PC-3 (cell line): ENCODE results near the gene RERE. TPM values are rescaled to one million over a fixed set of nuclear protein-coding genes. Genes with fewer than 3 reads are reported as not detected.

Experiments
- ATAC-seq: fragments of 200-7000 bp; cut with Tn5 transposase; 2 replicates; pipeline ENCODE4 v1.9.1; 2020; ENCODE audit warnings: mild to moderate bottlenecking, moderate library complexity
- BruUV-seq: library from RNA; stranded (reverse); fragments of 400-500 nt; replicated peaks from 2 replicates; lab custom pipeline; 2021; lab: Mats Ljungman, UMichigan
- CTCF ChIA-PET: fragments of 300-600 bp; sonication (Branson Sonifier 250); formaldehyde crosslinking; loops from one replicate; lab custom pipeline; 2022; ENCODE audit warnings: antibody characterized with exemption; lab: Charles Lee
- POLR2A ChIA-PET: fragments of 300-600 bp; sonication (Branson Sonifier 250); formaldehyde crosslinking; loops from one replicate; lab custom pipeline; 2022; ENCODE audit warnings: antibody characterized with exemption; ENCODE audit not compliant: unreplicated experiment; lab: Charles Lee
- DNase-seq: peaks from one replicate; pipeline ENCODE4 v3.0.0-alpha.2; 2015
- H2AFZ ChIP-seq: fragments of 300-600 bp; sonication (generic); 2 replicates; pipeline ENCODE4 v1.6.0; 2016; ENCODE audit warnings: antibody characterized with exemption, low read length
- H3F3A ChIP-seq: fragments of 300-600 bp; sonication (generic); one replicate; pipeline ENCODE4 v1.6.0; 2017; ENCODE audit warnings: antibody characterized with exemption, low read length, control low read depth, mild to moderate bottlenecking; ENCODE audit not compliant: unreplicated experiment
- H3K27ac ChIP-seq: fragments of 300-600 bp; sonication (generic); 2 replicates; pipeline ENCODE4 v1.5.1; 2016; ENCODE audit warnings: mild to moderate bottlenecking, low read length
- H3K27me3 ChIP-seq: fragments of 300-600 bp; sonication (generic); 2 replicates; pipeline ENCODE4 v1.6.1; 2016; ENCODE audit warnings: low read length, mixed read lengths
- H3K36me3 ChIP-seq: fragments of 300-600 bp; sonication (generic); 2 replicates; pipeline ENCODE4 v1.6.1; 2016; ENCODE audit warnings: low read depth, mixed run types, low read length, mixed read lengths
- H3K4me1 ChIP-seq: fragments of 300-600 bp; sonication (generic); 2 replicates; pipeline ENCODE4 v1.5.1; 2016; ENCODE audit warnings: low read length; ENCODE audit not compliant: insufficient read depth
- H3K4me2 ChIP-seq: fragments of 300-600 bp; sonication (generic); 2 replicates; pipeline ENCODE4 v1.6.0; 2016; ENCODE audit warnings: low read length
- H3K4me3 ChIP-seq: fragments of 300-600 bp; sonication (generic); 2 replicates; pipeline ENCODE4 v1.5.1; 2016; ENCODE audit warnings: mild to moderate bottlenecking, low read length, mixed read lengths
- H3K79me2 ChIP-seq: fragments of 300-600 bp; sonication (generic); 2 replicates; pipeline ENCODE4 v1.6.1; 2017; ENCODE audit warnings: low read length, mixed read lengths
- H3K9ac ChIP-seq: fragments of 300-600 bp; sonication (generic); 2 replicates; pipeline ENCODE4 v1.6.0; 2016; ENCODE audit warnings: mild to moderate bottlenecking, low read length
- H3K9me2 ChIP-seq: fragments of 300-600 bp; sonication (generic); replicated peaks from 2 replicates; pipeline ENCODE4 v1.6.1; 2016; ENCODE audit warnings: mixed run types, low read length, mixed read lengths
- H3K9me3 ChIP-seq: fragments of 300-600 bp; sonication (generic); 2 replicates; pipeline ENCODE4 v1.6.1; 2016; ENCODE audit warnings: low read length, mixed read lengths
- H4K20me1 ChIP-seq: fragments of 300-600 bp; sonication (generic); 2 replicates; pipeline ENCODE4 v1.6.1; 2016; ENCODE audit warnings: low read length, mixed read lengths
- EZH2 ChIP-seq: fragments of 300-600 bp; sonication (generic); IDR thresholded peaks from one replicate; pipeline ENCODE4 v1.6.1; 2017; ENCODE audit warnings: antibody characterized with exemption, mild to moderate bottlenecking, low read length; ENCODE audit not compliant: unreplicated experiment
- EZH2phosphoT487 ChIP-seq: fragments of 300-600 bp; sonication (generic); IDR thresholded peaks from 2 replicates; pipeline ENCODE4 v1.6.1; 2018; ENCODE audit warnings: mild to moderate bottlenecking, antibody characterized with exemption, low read length, borderline replicate concordance
- intact Hi-C: fragments of 100-400 bp; cut with micrococcal nuclease; formaldehyde crosslinking; loops from 2 replicates; pipeline ENCODE4 v1.9.0; 2023
- total RNA-seq: library from RNA; depleted of rRNA; stranded (reverse); fragments of >200 nt; gene quantifications from 2 replicates; pipeline ENCODE4 v1.2.3, GENCODE V29; 2014
- TF ChIP-seq, protein P1 (sequence below): fragments of 300-600 bp; sonication (generic); conservative IDR thresholded peaks from 2 replicates; pipeline ENCODE4 v1.5.1; 2017; ENCODE audit warnings: antibody characterized with exemption, low read depth, mild to moderate bottlenecking, low read length

The RERE gene
- total RNA-seq, 1 experiment from 2014 or later, result 24.2 TPM

DNA sequence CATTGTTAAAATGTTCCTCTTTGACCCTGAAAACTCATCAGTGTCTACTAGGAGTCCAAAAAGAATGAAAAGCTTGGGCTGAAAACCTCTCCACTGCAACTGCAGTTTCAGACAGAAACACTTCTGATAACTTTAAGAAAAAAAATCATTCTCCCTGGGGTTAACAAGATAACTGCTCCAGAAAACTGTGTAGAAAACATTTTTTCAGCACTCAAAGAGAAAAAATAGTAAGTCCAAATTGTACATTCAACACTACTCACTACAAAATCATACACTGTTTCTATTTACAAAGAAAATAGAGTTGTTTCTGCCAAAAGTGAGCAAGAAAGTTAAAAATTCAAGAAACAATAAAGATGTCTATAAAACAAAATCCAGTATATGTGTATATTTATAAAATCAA lies 157.8 kb downstream of the RERE start:
- peaks cover 17% of the 10 kb centered on the region for H3F3A ChIP-seq
- intact Hi-C loops, result no loop called here
- peaks cover 3% of the 10 kb centered on the region; the same call in 1 of the 2 replicates for H4K20me1 ChIP-seq
- 0 out of 2 replicates have a peak overlapping the region, but pooled peaks have one; percentile 14 for H3K27ac ChIP-seq
- no peaks in the 10 kb centered on the region for H3K27me3 ChIP-seq
- TF ChIP-seq, protein P1, sequence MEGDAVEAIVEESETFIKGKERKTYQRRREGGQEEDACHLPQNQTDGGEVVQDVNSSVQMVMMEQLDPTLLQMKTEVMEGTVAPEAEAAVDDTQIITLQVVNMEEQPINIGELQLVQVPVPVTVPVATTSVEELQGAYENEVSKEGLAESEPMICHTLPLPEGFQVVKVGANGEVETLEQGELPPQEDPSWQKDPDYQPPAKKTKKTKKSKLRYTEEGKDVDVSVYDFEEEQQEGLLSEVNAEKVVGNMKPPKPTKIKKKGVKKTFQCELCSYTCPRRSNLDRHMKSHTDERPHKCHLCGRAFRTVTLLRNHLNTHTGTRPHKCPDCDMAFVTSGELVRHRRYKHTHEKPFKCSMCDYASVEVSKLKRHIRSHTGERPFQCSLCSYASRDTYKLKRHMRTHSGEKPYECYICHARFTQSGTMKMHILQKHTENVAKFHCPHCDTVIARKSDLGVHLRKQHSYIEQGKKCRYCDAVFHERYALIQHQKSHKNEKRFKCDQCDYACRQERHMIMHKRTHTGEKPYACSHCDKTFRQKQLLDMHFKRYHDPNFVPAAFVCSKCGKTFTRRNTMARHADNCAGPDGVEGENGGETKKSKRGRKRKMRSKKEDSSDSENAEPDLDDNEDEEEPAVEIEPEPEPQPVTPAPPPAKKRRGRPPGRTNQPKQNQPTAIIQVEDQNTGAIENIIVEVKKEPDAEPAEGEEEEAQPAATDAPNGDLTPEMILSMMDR, result no peak
- TF ChIP-seq EZH2, result no peak
- no peak for TF ChIP-seq EZH2phosphoT487
- H3K4me1 ChIP-seq, result peaks cover 49% of the 10 kb centered on the region
- DNase-seq (no peak), ATAC-seq (no peak)
- H3K9ac ChIP-seq, result no peak overlapping the region
- BruUV-seq, result no TSS peak
- H3K9me3 ChIP-seq, result no peaks in the 10 kb centered on the region
- CTCF ChIA-PET, result no interaction called here
- POLR2A ChIA-PET, result no interaction called here
- no peak overlapping the region for H3K4me3 ChIP-seq
- no peaks in the 10 kb centered on the region for H3K36me3 ChIP-seq
- H3K9me2 ChIP-seq, result no peaks in the 10 kb centered on the region
- no peak overlapping the region for H2AFZ ChIP-seq
- H3K4me2 ChIP-seq, result no peak overlapping the region
- H3K79me2 ChIP-seq, result peaks cover 63% of the 10 kb centered on the region

DNA sequence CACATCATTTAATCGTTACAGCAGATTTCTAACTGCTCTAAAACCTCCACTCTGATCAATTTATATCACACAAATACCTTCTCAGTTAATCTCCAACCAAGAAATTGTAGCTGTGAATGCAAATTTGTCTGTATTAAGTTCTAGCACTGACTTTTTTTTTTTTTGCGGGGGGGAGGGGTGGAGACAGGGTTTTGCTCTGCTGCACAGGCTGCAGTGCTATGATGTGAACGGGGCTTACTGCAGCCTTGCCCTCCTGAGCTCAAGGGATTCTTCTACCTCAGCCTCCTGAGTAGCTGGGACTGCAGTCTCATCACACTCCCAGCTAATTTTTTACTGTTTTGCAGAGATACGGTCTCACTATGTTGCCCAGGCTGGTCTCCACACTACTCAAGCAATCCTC lies 163.6 kb downstream of the RERE start:
- no peaks in the 10 kb centered on the region for H3F3A ChIP-seq
- no peaks in the 10 kb centered on the region for H3K4me1 ChIP-seq
- ChIA-PET POLR2A (no interaction called here), CTCF (no interaction called here)
- no peaks in the 10 kb centered on the region for H3K27me3 ChIP-seq
- H4K20me1 ChIP-seq, result no peaks in the 10 kb centered on the region
- no TSS peak for BruUV-seq
- no peak for TF ChIP-seq EZH2phosphoT487
- no peak for TF ChIP-seq EZH2
- TF ChIP-seq, protein P1, result no peak
- peaks cover 43% of the 10 kb centered on the region for H3K79me2 ChIP-seq
- H3K27ac ChIP-seq, result no peak overlapping the region
- no peak overlapping the region for H3K4me2 ChIP-seq
- ATAC-seq (no peak), DNase-seq (no peak)
- no peak overlapping the region for H3K4me3 ChIP-seq
- H3K9ac ChIP-seq, result no peak overlapping the region
- H2AFZ ChIP-seq, result no peak overlapping the region
- no peaks in the 10 kb centered on the region for H3K36me3 ChIP-seq
- H3K9me3 ChIP-seq, result no peaks in the 10 kb centered on the region
- intact Hi-C loops, result no loop called here
- no peaks in the 10 kb centered on the region for H3K9me2 ChIP-seq

DNA sequence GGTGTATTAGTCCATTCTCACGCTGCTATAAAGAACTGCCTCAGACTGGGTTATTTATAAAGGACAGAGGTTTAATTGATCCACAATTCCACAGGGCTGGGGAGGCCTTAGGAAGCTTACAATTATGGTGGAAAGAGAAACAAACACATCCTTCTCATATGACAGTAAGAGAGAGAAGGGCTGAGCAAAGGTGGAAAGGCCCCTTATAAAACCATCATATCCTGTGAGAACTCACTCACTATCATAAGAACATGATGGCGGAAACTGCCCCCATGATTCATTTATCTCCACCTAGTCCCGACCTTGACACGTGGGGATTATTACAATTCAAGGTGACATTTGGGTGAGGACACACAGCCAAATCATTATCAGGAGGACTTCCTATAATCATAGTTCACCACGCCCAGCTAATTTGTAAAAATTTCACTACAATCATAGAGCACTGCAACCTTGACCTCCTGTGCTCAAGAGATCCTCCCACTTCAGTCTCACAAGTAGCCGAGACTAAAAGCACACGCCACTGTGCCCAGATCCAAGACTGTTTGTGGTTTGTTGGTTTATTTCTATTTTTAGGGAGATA lies 164.9 kb downstream of the RERE start:
- H3F3A ChIP-seq, result no peaks in the 10 kb centered on the region
- peaks cover 7% of the 10 kb centered on the region; the same call in 1 of the 2 replicates for H3K4me1 ChIP-seq
- ATAC-seq (no peak), DNase-seq (no peak)
- POLR2A ChIA-PET, result no interaction called here
- TF ChIP-seq, protein P1, result no peak
- TF ChIP-seq EZH2 (no peak), EZH2phosphoT487 (no peak)
- H3K4me3 ChIP-seq, result no peak overlapping the region
- H3K36me3 ChIP-seq, result no peaks in the 10 kb centered on the region
- intact Hi-C loops, result no loop called here
- H3K9me3 ChIP-seq, result no peaks in the 10 kb centered on the region
- H3K4me2 ChIP-seq, result no peak overlapping the region
- H3K79me2 ChIP-seq, result peaks cover 40% of the 10 kb centered on the region
- H3K27ac ChIP-seq, result no peak overlapping the region
- no peak overlapping the region for H2AFZ ChIP-seq
- no TSS peak for BruUV-seq
- no peaks in the 10 kb centered on the region for H3K9me2 ChIP-seq
- CTCF ChIA-PET, result no interaction called here
- H4K20me1 ChIP-seq, result no peaks in the 10 kb centered on the region
- H3K9ac ChIP-seq, result no peak overlapping the region
- no peaks in the 10 kb centered on the region for H3K27me3 ChIP-seq
